ENCODE data around the gene POLN. TPM values are rescaled to one million over a fixed set of nuclear protein-coding genes. Genes with fewer than 3 reads are reported as not detected.

POLN gene
- total RNA-seq, 1 donor from 2014 or later, result 0.29 TPM

DNA sequence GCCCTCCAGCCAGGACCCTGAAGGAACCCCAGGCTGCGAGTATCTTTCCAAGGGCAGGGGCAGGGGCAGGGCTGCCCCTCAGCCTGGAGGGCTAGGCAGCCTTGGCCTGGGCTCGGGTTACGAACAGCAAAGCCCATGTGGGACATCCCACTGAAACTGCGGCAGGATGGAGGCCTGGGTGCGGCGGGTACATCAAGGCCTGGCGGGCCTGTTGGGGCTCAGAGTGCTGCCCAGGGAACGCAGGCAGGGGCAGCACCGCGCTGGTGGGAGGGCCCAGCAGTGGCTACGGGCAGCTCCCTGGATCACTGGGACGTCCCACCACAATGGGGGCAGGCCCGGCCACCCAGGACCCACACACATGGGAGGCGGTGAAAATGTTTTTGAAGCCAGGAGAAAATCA, 171.9 kb downstream of the POLN start:
- TF ChIP-seq, protein P1, sequence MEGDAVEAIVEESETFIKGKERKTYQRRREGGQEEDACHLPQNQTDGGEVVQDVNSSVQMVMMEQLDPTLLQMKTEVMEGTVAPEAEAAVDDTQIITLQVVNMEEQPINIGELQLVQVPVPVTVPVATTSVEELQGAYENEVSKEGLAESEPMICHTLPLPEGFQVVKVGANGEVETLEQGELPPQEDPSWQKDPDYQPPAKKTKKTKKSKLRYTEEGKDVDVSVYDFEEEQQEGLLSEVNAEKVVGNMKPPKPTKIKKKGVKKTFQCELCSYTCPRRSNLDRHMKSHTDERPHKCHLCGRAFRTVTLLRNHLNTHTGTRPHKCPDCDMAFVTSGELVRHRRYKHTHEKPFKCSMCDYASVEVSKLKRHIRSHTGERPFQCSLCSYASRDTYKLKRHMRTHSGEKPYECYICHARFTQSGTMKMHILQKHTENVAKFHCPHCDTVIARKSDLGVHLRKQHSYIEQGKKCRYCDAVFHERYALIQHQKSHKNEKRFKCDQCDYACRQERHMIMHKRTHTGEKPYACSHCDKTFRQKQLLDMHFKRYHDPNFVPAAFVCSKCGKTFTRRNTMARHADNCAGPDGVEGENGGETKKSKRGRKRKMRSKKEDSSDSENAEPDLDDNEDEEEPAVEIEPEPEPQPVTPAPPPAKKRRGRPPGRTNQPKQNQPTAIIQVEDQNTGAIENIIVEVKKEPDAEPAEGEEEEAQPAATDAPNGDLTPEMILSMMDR (conservative IDR thresholded peaks at IDR 0.05; ENCODE audit: low read depth, low read length), result no peak
- no peak overlapping the region for H3K4me3 ChIP-seq (ENCODE audit: low read depth, low read length)
- no peak for DNase-seq (ENCODE audit: low read depth)

DNA sequence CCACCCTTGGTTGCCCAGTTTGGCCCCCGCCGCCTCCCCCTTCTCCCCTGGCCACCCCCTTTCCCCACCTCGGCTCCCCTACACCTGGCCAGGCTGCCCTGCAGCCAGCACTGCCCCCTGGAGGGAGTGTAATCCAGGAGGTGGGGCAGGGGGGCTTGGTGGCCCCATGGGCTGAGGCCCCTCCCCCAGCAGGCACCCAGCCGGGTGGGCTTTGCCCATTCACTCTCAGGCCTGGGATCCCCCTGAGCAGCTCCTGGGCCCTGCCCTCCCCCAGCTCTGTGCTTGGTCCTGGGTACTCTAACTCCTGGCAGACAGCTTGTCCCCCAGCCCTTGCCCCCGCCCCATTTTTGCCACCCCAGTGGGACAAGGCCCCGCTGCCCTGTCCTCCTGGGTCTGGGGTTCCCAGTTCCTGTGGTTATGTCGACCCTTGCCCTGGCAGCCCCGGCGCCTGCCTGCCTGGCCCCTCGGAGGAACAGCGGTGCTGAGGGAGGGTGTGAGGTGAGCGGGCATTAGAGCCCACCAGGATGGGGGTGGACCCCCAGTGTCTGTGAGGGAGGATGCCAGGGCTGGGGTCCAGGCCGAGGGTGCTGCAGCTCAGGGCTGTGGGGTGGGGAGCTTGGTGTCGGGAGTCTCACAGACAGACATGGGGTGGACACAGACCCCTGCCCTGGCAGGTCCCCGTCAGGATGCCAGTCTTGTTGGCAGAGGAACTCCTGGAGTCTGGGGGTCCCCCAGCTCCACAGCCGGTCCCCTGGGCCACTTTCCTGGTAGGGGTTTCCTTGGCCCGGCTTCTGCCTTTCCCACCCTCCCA, 172.6 kb downstream of the POLN start:
- DNase-seq (ENCODE audit: low read depth), result no peak
- no peak overlapping the region for H3K4me3 ChIP-seq (ENCODE audit: low read depth, low read length)

GRCh38 chr4:2068566-2068965, 173.4 kb downstream of the POLN start:
- no peak for DNase-seq (ENCODE audit: low read depth)
- TF ChIP-seq, protein P1 (conservative IDR thresholded peaks at IDR 0.05; ENCODE audit: low read depth, low read length), result no peak
- H3K4me3 ChIP-seq (ENCODE audit: low read depth, low read length), result no peak overlapping the region

More for the DNA sequence above, 172.6 kb downstream of the POLN start:
- TF ChIP-seq, protein P1 (conservative IDR thresholded peaks at IDR 0.05; ENCODE audit: low read depth, low read length), result no peak

DNA sequence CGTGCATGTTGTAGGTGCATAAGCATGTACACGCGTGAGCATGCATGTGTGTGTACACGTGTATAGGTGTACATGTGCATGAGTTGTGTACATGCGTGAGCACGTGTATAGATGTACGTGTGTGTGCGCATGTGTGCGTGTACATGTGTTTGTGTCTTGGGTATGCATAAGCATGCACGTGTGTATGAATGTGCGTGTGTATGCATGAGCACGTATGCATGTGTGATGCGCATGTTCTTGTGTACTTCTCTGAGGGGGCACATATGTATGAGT, 173.8 kb downstream of the POLN start:
- DNase-seq (ENCODE audit: low read depth), result no peak
- H3K4me3 ChIP-seq (ENCODE audit: low read depth, low read length), result no peak overlapping the region
- TF ChIP-seq, protein P1 (conservative IDR thresholded peaks at IDR 0.05; ENCODE audit: low read depth, low read length), result no peak

- TF ChIP-seq, protein P1 (conservative IDR thresholded peaks at IDR 0.05; ENCODE audit: low read depth, low read length), result no peak
- DNase-seq (ENCODE audit: low read depth), result no peak
- no peak overlapping the region for H3K4me3 ChIP-seq (ENCODE audit: low read depth, low read length)
These were observed 174.3 kb downstream of the POLN start for GRCh38 chr4:2067446-2068197.

DNA sequence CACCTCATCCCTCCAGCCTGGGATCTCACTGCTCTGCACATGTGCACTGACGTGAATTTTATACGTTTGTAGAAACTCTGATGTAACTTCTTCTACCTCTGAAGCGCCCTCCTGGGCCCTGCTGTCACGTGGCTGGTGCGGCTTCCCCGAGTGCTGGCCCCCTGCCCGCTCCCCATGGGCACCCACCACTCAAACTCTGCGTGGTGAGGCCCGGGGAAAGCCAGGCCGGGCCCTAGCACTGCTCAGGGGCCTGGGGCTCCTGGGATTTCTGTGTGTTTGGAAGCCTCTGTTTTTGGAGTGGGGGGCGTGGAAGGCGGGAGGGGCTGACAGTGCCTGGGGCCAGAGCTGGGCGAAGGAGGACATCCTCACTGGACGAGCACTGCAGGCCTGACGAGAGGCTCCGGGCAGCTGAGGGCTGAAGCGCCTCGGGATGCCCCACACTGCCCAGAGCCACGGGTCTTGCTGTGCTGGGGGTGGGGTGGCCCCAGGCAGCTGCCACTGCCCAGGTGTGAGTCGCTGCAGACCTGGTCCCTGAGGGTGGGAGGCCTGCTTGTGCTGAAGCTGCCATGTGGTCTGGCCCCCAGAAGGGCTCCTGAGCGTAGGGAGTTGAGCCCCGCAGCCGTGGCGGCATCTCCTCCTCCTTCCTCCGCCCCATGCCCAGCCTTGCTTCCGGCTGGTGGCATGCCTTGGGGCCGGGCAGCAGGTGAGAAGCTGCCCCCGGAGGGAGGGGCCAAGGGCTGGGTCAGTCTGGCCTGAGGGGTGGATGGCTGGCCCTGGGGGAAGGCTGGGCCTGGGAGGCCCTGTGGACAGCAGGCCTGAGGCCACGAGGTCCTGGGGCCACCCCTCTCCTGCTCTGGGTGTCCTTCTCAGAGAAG, 175.1 kb downstream of the POLN start:
- no peak overlapping the region for H3K4me3 ChIP-seq (ENCODE audit: low read depth, low read length)
- DNase-seq (ENCODE audit: low read depth), result no peak
- TF ChIP-seq, protein P1 (conservative IDR thresholded peaks at IDR 0.05; ENCODE audit: low read depth, low read length), result no peak
